GM19328 (cell line): ENCODE results near the gene GOLGA6D.
"Not testable (repeated sequence)": the region's sequence is repeated elsewhere in the genome, so short reads cannot be mapped to it uniquely, and the experiment has no call there.

Source experiments
- ATAC-seq: cut with Tn5 transposase; IDR thresholded peaks from one replicate; pipeline ENCODE4 v1.9.1; 2021; ENCODE audit warnings: mild to moderate bottlenecking, moderate library complexity; ENCODE audit not compliant: unreplicated experiment

The GOLGA6D gene, protein sequence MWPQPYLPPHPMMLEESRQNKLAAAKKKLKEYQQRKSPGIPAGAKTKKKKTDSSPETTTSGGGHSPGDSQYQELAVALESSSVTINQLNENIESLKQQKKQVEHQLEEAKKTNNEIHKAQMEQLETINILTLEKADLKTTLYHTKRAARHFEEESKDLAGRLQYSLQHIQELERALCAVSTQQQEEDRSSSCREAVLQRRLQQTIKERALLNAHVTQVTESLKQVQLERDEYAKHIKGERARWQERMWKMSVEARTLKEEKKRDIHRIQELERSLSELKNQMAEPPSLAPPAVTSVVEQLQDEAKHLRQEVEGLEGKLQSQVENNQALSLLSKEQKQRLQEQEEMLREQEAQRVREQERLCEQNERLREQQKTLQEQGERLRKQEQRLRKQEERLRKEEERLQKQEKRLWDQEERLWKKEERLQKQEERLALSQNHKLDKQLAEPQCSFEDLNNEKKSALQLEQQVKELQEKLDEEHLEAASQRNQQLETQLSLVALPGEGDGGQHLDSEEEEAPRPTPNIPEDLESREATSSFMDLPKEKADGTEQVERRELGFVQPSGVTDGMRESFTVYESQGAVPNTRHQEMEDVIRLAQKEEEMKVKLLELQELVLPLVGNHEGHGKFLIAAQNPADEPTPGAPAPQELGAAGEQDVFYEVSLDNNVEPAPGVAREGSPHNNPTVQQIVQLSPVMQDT

DNA sequence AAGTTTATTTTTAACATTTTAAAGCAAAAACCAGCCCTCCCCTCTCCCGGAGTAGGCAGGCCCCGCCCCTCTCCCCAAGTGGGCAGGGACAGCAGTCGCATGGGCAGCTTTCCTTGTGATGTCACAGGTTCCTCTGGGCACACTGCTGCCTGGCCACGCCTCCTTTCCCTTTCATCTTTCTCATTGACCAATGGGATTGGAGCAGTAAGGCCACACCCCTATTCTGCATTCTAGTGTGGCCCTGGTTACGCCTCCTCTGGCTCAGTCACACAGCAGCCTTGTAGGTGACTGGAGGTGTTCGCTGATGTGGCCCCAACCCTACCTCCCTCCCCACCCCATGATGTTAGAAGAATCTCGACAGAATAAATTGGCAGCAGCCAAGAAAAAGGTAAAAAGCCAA lies at the start of gene GOLGA6D:
Gene GOLGA6D, plus strand, starts transcription at position 264 of the 400 bp plus-strand sequence. Its CDS starts 41 bp downstream, at position 305.
- ATAC-seq = not testable (repeated sequence)

DNA sequence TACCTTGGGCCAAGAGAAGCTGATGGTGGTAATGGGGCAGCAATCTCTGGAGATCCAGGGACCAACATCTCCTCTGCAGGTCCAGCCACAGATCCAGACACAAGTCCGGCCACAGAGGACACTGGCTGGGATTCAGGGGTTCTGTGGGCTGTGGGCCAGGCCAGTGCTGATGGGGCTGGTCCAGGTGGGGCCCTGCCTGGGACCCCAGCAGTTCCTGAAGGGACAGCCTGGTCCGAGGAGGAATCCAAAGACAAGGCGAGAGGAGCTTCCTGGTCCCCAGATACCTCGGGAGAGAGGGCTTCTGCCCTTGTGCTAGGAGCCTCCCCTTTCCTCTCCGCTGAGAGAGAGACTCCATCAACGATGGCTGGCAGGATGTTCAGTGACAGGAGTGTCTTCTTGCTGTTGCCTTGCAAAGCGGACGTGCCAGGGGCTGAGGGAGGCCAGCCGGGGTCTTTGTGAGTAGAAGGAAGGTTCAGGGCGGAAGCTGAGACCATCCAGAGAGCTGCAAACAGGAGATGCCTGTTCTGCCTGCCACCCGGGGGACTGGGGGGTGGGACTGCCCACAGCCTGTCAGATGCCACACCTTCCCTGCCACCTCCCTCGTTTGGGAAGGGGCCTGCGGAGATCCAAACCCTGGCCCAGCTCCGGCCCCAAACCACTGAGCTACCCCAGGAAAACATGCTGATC lies 49.0 kb upstream of the GOLGA6D start:
- ATAC-seq = no peak

DNA sequence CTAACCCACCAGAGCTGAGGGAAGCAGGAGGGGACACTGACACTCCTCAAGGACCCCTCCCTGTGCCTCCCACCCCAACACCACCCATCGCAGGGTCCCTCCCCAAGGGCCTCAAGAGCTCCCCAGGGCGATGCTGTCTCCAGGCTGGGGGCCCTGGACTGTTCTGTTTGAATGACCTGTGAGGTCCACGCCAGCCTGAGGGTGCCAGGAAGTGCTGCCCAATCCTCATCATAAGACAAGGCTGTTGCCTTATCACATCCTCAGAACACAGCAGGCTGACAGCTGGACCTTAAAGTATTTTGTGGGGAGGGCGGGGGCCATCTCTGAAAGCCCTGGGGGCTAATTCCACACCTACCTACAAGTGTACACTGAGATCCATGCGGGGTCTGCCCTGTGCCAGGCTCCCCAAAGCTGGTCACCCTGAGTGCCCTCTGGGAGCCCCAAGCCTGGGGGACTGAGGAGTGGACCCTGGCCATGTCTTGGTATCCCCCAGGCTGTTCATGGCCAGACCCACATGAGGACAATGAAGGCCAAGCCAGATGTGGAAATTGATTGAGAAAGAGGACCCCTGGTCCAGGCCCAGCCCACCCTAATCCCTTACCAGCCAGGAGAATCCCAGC lies 48.3 kb upstream of the GOLGA6D start:
- ATAC-seq = no peak

DNA sequence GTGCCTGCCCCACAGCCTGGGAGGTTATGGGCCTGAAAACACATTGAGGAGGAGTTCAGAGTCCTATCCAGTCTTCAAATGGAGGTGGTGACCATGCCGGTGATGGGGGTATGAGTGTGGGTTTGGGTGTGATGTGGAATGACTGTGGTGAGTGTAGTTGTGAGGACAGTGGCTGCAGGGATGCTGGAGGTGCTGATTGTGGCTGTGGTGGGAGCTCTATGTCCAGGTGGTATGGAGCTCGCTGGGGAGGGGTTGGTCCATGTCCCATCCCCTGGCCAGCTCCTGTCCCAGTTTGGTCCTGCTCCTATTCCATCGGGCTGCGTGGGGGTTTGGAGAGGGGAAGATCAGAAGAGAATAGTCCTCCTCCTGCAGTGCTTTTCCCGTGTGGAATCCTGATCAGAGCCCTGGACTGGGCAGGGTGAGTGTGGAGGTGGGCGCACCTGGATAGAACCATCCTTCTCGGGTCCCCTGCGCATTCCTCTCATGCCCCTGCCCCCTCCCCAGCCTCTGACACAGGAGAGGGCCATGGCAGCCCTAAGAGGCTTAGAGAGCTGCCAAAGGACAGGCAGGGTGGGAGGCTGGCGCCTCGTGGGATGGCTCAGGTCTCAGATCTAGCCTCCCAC lies 47.5 kb upstream of the GOLGA6D start:
- ATAC-seq = no peak

DNA sequence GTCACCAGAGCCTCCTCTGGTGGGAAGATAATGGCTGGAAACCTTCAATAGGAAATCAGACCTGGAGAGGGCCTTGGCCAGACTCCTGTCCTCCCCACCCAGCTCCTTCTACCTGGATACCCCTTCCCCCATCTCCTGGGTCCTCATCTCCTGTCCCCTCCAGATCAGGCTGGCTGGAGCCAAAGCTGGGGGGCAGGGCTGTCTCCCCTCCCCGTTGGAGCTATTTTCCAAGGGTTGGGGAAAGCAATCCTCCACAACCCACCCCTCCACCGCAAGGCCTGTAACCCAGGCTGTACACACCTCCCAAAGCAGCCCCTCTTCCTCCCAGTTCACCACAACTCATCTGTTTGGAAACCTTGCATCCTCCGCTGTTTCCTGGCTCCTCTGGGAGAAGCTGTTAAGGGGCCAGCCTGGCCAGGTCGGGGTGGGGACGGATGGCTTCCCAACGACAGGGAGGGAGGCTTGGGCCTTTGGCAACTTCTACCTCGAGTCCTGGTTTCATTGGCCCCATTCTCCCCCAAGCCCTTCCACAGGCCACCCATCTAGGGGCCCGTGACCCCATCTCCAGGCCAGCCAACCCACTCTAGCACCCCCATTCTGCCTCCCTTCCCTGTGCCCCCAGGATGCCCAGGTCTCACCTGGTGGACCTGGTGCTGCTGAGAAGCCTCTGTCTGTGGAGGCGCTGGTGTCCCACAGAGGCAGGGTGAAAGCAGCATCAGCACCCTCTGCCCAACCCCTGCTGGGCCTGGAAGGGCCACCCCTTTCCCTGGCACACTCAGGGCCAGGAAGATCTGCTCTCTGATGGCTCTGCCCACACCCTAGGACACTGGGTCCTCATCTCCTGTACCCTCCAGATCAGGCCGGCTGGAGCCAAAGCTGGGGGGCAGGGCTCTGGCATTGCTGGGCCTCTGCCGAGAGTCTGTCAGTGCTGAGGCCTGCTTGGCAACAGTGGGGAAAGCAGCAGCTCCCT lies 46.6 kb upstream of the GOLGA6D start:
- no peak for ATAC-seq

DNA sequence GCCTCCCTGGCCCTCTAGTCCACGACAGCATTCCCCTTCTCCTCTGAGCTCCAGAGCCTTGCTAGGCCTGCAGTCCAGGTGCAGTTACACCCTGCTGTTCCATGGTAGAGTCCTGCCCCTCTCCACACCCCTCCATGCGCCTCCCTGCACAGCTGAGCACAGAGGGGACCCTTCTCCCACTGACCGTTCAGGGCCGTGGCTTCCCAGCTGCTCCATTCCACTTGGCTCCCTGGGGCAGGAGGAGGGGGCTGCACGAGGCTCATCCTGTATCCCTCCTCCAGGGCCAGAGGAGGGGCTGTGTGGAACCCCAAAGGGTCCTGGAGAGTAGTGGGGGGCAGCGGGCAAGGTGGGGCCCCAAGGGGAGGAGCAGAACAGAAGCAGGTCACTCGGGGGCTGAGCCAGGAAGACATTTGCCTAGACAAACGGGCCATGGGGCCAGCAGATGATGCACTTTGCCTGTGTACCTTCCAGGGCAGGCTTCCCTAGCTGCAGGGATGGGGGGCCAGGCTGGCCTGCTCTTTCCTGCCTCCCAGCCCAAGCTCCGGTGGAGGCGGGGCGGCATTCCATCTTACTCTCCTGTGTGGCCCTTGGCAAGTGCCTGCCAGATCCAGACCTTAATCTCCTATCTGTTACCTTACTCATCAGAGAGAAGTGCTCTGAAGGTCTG lies 45.2 kb upstream of the GOLGA6D start:
- ATAC-seq = no peak

DNA sequence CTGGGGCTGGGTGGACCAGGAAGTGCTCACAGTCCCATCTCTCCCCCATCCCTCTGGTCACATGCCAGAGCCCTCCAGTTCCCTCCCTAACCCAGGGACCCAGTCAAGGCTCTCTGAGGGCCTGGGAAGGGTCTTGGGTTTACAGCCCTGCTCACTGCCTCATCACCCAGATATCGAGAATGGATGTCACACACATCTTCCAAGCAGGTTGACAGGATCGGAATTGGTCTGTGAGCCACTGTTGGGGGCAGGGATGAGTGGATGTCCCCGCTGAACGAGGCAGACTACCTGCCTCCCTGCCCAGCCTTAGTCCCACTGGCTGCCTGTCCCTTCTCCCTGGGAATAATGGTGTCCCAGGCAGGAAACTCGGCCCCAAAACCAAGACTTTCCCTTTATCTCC lies 44.5 kb upstream of the GOLGA6D start:
- no peak for ATAC-seq

DNA sequence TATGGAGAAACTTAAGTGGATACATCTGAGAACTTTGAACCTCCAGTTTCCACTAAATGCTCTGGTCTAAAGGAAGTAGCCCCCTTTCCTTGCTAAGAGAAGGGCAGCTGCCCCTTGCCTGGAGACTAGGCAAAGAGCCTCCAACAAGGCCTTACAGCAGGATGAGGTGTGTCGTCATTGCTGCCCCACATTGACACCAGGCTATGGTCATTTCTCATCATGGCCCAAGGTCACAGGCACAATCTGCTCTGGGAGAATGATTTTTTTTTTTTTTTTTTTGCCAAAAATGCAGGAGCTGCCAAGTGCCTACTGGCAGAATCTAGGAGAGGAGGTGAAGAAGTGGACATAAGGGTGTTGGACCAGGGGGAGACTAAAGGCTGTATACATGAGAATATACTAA lies 36.9 kb upstream of the GOLGA6D start:
- ATAC-seq = not testable (repeated sequence)

DNA sequence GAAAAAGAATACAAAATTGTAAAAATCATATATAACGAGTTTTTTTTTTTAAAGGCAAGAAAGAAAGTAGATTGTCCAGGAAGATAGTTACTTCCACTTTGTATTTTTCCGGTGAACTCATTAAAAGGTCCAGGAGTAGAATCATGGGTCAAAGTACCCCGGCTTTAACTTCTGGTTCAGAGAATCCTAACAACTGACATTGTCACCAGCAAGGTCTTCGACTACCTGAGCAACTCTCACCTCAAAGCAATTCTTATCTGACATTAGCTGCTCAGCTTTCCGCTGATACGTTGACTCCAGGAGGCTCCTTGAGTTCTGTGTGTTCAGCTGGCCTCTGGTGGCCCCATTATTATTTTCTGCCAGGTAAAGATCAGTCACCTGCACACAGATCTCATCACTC lies 33.6 kb upstream of the GOLGA6D start:
- ATAC-seq = not testable (repeated sequence)

DNA sequence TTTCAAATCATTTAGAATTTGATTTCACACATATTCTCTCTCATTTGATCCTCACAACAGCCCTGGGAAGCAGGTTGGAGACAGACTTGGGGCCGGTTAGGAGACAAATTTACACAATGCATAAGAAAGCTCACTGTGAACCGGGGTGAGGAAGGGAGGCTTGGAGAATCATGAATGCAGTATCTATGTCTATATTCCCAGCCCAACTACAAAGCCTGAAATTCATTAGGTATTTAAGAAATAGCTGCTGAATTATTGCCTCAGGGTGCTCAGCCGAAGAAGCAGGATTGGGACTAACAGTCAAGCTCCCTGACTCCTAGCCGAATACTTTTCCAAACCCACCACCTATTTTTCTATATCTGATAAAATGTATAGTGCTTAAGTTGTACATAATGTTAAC lies 32.9 kb upstream of the GOLGA6D start:
- no peak for ATAC-seq

DNA sequence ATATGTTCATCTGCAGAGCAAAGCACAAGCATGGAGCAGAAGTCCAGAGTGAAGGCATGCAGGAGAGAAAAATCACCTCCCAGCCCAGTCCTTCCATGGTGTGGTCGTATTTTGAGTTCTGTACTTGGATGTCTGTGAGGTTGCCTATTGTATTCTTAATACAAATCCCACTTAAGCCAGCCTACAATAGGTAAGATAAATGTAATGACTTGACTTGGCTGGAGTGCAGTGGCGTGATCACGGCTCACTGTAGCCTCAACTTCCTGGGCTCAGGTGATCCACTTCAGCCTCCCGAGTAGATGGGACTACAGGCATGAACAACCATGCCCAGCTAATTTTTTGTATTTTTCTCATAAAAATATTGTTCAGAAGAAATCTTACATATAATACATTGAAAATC lies 31.3 kb upstream of the GOLGA6D start:
- ATAC-seq = not testable (repeated sequence)

DNA sequence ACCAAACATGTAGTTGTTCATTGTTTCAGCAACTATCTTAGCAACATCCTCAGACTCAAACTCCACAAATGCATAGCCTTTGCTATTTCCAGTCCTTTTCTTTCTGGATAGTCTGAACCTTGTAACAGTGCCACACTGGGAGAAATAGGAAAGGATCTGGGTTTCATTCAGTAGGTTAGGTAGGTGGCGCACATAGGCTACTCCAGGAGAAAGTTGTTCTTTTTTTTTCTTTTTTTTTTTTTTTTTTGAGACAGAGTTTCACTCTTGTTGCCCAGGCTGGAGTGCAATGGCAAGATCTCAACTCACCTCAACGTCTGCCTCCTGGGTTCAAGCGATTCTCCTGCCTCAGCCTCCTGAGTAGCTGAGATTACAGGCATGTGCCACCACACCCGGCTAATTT lies 30.4 kb upstream of the GOLGA6D start:
- ATAC-seq = not testable (repeated sequence)

DNA sequence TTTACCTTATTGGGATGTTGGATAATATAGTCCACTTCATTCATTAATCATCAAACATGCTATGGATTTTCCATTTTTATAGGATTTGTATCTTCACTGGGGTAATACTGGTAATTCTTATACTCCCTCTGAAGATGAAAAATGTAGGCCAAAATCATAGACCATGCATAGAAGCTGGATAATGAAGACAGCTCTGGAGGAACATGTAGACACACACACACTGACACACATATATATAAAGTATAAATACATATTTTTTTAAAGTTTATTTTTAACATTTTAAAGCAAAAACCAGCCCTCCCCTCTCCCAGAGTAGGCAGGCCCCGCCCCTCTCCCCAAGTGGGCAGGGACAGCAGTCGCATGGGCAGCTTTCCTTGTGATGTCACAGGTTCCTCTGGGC lies 24.6 kb upstream of the GOLGA6D start, which contains the start of gene GOLGA6C:
Gene GOLGA6C, plus strand, starts transcription at position 301 of the 400 bp plus-strand sequence. CDS start 265 bp downstream, outside the sequence.
- ATAC-seq = not testable (repeated sequence)

DNA sequence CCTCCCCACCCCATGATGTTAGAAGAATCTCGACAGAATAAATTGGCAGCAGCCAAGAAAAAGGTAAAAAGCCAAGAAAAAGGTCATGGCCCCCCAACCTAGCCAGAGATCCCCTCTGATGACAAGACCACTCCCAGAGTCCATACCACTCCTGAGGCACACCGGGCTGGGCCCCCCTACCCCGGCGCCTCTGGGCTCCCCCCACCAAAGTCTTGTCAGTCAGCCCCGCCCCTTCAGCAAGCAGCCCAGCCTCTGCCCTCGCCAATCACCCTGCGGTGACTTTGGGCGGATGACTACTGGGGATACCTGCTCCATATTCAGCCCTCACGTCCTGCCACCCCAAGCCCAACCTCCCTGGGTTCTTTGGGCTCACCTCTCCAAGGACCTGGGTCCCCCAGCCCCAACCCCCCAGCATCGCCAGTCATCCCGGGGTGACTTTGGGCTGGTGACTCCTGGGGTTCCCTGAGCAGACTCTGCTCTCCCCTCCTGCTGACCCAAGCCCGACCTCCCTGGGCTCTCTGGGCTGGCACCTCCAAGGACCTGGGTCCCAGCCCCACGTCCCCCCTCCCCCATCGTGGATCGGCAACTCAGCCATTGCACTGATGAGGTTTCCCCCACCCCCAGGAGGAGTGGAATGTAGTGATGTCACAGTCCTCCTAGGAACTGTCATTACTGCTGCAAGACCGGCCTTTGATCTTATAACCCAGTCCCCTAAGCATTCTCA lies 23.9 kb upstream of the GOLGA6D start:
- not testable (repeated sequence) for ATAC-seq

DNA sequence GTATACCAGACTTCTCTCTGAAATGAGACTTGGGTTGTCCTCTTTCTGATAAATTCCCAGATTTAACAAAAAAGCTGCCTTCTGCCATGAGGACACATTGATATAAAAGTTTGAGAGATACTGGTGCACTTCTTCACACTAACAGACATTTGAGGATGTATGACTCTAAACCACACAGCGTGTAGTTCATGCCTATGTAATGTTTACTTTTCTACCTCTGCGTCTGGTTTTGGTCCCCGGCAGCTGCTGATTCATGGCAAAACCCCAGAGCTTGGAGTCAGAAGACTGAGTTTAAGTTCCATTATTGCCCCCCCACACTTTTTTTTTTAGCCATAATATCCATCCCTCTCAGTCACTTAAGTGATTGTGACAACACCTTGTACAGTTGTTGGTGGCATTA lies 22.8 kb upstream of the GOLGA6D start:
- ATAC-seq = not testable (repeated sequence)

DNA sequence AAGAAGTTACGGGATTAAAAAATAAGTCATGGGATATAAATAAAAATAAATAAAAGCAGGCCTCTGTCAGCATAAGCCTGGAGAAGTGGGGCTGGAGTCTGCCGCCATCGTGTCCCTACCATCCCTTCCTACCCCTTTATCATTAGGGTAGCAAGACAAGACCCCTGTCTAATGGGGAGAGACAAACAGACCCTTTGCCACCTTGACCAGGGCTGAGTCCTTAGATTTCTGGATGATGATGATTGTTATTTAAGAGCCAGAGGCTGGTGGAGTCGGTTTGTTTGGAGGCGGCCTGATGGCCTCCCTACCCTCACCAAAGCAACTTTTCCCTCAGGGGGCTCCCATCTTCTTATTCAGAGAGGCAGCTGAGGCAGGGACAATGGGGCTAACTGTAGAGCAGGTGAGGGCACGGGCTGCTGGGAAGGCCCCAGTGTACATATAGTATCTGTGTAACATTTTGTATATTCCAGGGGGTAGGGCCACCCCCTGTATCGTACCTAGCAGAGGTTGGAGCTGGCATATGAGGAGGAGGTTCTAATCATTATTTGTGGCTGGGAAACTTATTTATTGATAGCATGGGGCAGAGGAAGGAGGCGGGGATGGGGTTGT lies 8.8 kb upstream of the GOLGA6D start:
- ATAC-seq = not testable (repeated sequence)

DNA sequence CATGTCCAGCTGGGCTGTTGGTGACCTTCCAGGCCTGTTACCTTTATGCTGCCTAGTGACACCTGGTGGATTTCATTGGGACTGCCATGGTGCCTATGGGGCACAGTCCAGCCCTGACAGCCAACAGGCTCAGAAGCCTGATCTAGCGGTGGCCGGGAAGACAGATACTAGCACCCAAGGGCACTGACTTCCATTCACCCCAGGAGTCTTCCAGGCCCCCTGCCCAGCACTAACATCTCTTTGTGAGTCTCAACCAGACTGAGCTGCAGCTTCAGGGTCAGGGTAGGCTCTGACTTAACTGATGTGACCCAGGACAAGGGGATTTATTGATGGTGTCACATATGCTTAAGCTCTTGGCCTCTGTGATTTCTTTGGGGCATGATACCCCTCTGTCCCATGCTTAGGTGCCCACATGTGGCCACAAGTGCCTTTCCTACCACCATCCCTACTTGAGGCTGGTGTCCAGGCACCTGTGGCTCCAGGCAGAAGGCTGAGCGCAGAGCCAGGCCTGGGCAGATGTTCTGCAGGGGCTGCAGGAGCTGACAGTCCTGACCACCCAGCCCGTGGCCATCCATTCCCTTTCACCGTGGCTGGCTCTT lies 8.0 kb upstream of the GOLGA6D start:
- not testable (repeated sequence) for ATAC-seq
